Suprapubic skin (tissue), 4 donors: ENCODE data around the gene CD164.

Experiments
- CTCF ChIP-seq, 2 donors: fragments of 200-600 bp in 1 of 2; fragments of 450-650 bp in 1 of 2; sonication (generic) in 1 of 2; IDR thresholded peaks; one replicate each; pipeline ENCODE4 v1.5.1; 2016 to 2019; ENCODE audit warnings: antibody characterized with exemption in 2 of 2, mild to moderate bottlenecking in 1 of 2, moderate library complexity in 1 of 2
- EP300 ChIP-seq: sonication (generic); formaldehyde crosslinking; IDR thresholded peaks from one replicate; pipeline ENCODE4 v1.6.1; 2017; ENCODE audit warnings: antibody characterized with exemption
- POLR2A ChIP-seq, 2 donors: fragments of 450-650 bp; IDR thresholded peaks; one replicate each; pipeline ENCODE4 v1.6.1; 2017; ENCODE audit warnings: antibody characterized with exemption in 2 of 2, mild to moderate bottlenecking in 2 of 2, moderate library complexity in 2 of 2
- POLR2AphosphoS5 ChIP-seq, 3 donors: sonication (generic); formaldehyde crosslinking; IDR thresholded peaks; one replicate each; pipeline ENCODE4 v1.6.1; 2017; ENCODE audit warnings: antibody characterized with exemption in 3 of 3

- no peak for TF ChIP-seq CTCF (IDR thresholded peaks at IDR 0.05)
- TF ChIP-seq POLR2AphosphoS5 (IDR thresholded peaks at IDR 0.05) = no peak
- no peak for TF ChIP-seq POLR2A (IDR thresholded peaks at IDR 0.05)
- no peak for TF ChIP-seq EP300
Observed at GRCh38 chr6:109322825-109323224, 59.4 kb downstream of the CD164 start.
